Measurements from ENCODE around the gene MYO5C. TPM values are rescaled to one million over a fixed set of nuclear protein-coding genes. Genes with fewer than 3 reads are reported as not detected.

The MYO5C gene
- total RNA-seq, 1 donor from 2014 or later, result 22.9 TPM

DNA sequence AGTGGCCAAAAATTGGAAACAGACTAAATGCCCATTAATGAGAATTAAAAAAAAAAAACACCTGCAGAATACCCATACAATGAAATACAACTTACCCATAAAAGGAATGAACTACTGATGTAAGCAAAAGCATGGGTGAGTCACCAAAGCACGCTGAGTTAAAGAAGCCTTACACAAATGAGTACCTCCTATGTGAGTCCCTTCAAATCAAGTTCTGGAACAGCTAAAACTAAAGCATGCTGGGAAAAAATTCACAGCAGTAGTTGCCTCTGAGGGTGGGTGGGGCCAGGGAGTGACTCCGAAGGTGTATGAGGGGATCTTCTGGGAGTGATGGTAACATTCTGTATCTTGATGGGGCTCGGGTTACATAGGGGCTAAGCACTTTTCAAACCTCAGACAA is 11.4 kb downstream of the MYO5C start:
- H3K36me3 Mint-ChIP-seq (ENCODE audit: low read depth, unreplicated experiment), result peaks cover 22% of the 10 kb centered on the region
- no peaks in the 10 kb centered on the region for H3K9me3 Mint-ChIP-seq (ENCODE audit: unreplicated experiment)
- no peaks in the 10 kb centered on the region for H3K4me1 Mint-ChIP-seq (ENCODE audit: unreplicated experiment)
- TF ChIP-seq, protein P1, sequence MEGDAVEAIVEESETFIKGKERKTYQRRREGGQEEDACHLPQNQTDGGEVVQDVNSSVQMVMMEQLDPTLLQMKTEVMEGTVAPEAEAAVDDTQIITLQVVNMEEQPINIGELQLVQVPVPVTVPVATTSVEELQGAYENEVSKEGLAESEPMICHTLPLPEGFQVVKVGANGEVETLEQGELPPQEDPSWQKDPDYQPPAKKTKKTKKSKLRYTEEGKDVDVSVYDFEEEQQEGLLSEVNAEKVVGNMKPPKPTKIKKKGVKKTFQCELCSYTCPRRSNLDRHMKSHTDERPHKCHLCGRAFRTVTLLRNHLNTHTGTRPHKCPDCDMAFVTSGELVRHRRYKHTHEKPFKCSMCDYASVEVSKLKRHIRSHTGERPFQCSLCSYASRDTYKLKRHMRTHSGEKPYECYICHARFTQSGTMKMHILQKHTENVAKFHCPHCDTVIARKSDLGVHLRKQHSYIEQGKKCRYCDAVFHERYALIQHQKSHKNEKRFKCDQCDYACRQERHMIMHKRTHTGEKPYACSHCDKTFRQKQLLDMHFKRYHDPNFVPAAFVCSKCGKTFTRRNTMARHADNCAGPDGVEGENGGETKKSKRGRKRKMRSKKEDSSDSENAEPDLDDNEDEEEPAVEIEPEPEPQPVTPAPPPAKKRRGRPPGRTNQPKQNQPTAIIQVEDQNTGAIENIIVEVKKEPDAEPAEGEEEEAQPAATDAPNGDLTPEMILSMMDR (IDR thresholded peaks at IDR 0.05; ENCODE audit: unreplicated experiment), result no peak
- peaks cover 7% of the 10 kb centered on the region for H3K27me3 Mint-ChIP-seq (ENCODE audit: unreplicated experiment)
- no peak overlapping the region for H3K27ac Mint-ChIP-seq (ENCODE audit: unreplicated experiment)
- no peak for DNase-seq (ENCODE audit: low spot score)
- H3K4me3 Mint-ChIP-seq (ENCODE audit: unreplicated experiment), result peak overlapping the region; percentile 12

DNA sequence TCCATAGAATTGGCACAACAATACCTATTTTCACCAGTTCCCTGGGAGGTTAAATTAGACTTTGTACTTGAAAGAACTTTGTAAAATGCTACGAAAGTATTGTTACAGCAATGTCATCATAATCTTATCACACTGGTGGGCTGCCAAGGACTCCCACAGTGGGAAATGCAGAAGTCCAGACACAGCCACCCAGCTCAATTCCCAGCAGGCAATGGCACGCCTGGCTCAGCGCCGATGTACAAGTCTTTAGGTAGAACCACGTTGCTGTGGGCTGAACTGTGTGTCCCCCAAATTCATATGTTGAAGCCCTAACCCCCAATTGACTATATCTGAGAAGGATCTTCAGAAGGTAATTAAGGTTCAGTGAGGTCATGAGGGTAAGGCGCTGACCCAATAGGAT is 12.3 kb downstream of the MYO5C start:
- H3K9me3 Mint-ChIP-seq (ENCODE audit: unreplicated experiment), result no peaks in the 10 kb centered on the region
- DNase-seq (ENCODE audit: low spot score), result no peak
- no peak overlapping the region for H3K27ac Mint-ChIP-seq (ENCODE audit: unreplicated experiment)
- TF ChIP-seq, protein P1 (IDR thresholded peaks at IDR 0.05; ENCODE audit: unreplicated experiment), result no peak
- H3K4me1 Mint-ChIP-seq (ENCODE audit: unreplicated experiment), result no peaks in the 10 kb centered on the region
- no peak overlapping the region for H3K4me3 Mint-ChIP-seq (ENCODE audit: unreplicated experiment)
- H3K36me3 Mint-ChIP-seq (ENCODE audit: low read depth, unreplicated experiment), result peaks cover 29% of the 10 kb centered on the region
- peaks cover 7% of the 10 kb centered on the region for H3K27me3 Mint-ChIP-seq (ENCODE audit: unreplicated experiment)

DNA sequence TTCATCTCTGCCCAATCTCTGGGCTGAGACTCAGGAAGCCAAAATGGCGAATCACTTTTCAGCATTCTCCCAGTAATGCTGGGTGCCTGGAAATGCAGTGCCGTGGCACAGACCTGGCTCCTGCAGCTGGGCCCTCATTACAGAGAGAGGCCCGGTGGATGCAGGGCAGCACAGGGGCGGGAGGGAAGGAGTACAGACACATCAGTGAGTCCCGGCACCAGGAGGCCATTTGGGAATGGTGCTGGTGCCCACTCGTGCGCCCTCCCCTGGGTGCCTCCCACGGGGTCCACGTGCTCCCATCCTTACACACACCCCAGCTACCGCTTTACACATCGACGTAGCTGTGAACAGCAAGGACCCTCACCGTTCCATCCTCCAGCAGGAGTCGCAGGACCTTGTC is 13.2 kb downstream of the MYO5C start:
- Mint-ChIP-seq H3K27me3 (ENCODE audit: unreplicated experiment) (peaks cover 6% of the 10 kb centered on the region), H3K4me3 (ENCODE audit: unreplicated experiment) (no peak overlapping the region), H3K9me3 (ENCODE audit: unreplicated experiment) (no peaks in the 10 kb centered on the region), H3K27ac (ENCODE audit: unreplicated experiment) (no peak overlapping the region), H3K36me3 (ENCODE audit: low read depth, unreplicated experiment) (peaks cover 30% of the 10 kb centered on the region), H3K4me1 (ENCODE audit: unreplicated experiment) (no peaks in the 10 kb centered on the region)
- TF ChIP-seq, protein P1 (IDR thresholded peaks at IDR 0.05; ENCODE audit: unreplicated experiment), result no peak
- DNase-seq (ENCODE audit: low spot score), result no peak

DNA sequence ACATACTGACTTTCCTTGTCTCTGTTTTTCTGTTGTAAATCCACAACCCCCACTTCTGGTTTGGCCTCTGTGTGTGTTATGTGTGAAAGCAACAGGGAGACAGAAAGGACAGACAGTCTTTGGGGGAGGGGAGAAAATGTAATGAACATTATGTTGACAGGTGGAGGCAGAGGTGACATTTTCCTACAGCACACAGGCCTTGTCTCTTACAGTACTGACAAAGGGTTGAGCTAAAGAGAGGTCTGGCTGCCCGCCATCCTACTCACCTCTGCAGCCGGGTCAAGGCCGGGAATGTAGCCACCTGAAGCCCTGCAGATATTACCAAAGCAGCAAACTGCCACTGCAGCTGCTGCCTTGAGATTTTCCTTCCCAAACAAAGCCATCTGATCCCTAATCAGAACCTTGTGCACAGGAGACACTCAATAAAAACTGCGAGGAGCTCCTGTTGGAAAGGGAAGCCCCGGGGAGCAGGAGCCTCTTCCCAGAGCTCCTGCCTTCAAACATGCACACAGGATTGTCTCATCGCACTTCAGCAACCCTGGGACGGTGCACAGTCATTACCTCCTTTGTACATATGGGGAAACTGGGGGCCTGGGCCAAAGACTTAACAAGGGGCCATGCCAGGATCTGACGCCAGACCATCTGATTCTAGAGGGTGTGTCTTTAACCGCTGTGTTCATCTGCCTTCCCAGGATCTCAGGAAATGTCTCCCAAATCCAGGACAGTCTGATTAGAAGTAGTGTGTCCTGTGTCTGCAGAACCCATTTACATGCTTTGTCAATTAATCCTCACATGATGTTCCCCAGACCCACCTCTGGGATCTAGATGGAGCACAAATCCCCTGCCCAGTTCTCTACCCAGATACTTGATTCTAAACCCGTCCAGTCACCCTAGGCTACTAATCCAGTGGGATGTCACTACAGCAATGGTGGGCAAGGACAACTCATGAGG is 14.2 kb downstream of the MYO5C start:
- no peaks in the 10 kb centered on the region for H3K4me1 Mint-ChIP-seq (ENCODE audit: unreplicated experiment)
- H3K9me3 Mint-ChIP-seq (ENCODE audit: unreplicated experiment), result no peaks in the 10 kb centered on the region
- H3K4me3 Mint-ChIP-seq (ENCODE audit: unreplicated experiment), result no peak overlapping the region
- peaks cover 26% of the 10 kb centered on the region for H3K36me3 Mint-ChIP-seq (ENCODE audit: low read depth, unreplicated experiment)
- TF ChIP-seq, protein P1 (IDR thresholded peaks at IDR 0.05; ENCODE audit: unreplicated experiment), result no peak
- no peak overlapping the region for H3K27ac Mint-ChIP-seq (ENCODE audit: unreplicated experiment)
- H3K27me3 Mint-ChIP-seq (ENCODE audit: unreplicated experiment), result peaks cover 2% of the 10 kb centered on the region
- no peak for DNase-seq (ENCODE audit: low spot score)
